Neuronal stem cell (in vitro differentiated cells): Measurements from ENCODE around the gene JAKMIP3.
A peak's percentile ranks its signal among the peaks of the same experiment; 100 is the strongest.

Experiments
- DNase-seq: peaks from one replicate; pipeline ENCODE4 v3.0.0-alpha.2; 2013; ENCODE audit warnings: low spot score
- H2AFZ ChIP-seq: one replicate; pipeline ENCODE4 v1.6.1; 2013; ENCODE audit warnings: mild to moderate bottlenecking, low read length, inconsistent platforms
- H2AK5ac ChIP-seq: 2 replicates; pipeline ENCODE4 v1.6.1; 2013; ENCODE audit warnings: low read depth, mild to moderate bottlenecking, inconsistent platforms, low read length, moderate library complexity, mixed read lengths
- H2BK120ac ChIP-seq: 2 replicates; pipeline ENCODE4 v1.6.1; 2013; ENCODE audit warnings: low read depth, mild to moderate bottlenecking, inconsistent platforms, low read length, moderate library complexity, mixed read lengths
- H2BK12ac ChIP-seq: one replicate; pipeline ENCODE4 v1.6.1; 2013; ENCODE audit warnings: low read length, inconsistent platforms
- H2BK15ac ChIP-seq: 2 replicates; pipeline ENCODE4 v1.6.1; 2013; ENCODE audit warnings: mild to moderate bottlenecking, low read length, inconsistent platforms, mixed read lengths
- H2BK5ac ChIP-seq: one replicate; pipeline ENCODE4 v1.6.1; 2013; ENCODE audit warnings: inconsistent platforms, mild to moderate bottlenecking, low read length, moderate library complexity
- H3K14ac ChIP-seq: one replicate; pipeline ENCODE4 v1.6.1; 2013; ENCODE audit warnings: low read length, inconsistent platforms
- H3K18ac ChIP-seq: 2 replicates; pipeline ENCODE4 v1.6.1; 2013; ENCODE audit warnings: low read length, inconsistent platforms
- H3K23ac ChIP-seq: 2 replicates; pipeline ENCODE4 v1.6.1; 2013; ENCODE audit warnings: low read depth, mild to moderate bottlenecking, mixed read lengths, low read length, inconsistent platforms; ENCODE audit not compliant: poor library complexity
- H3K27ac ChIP-seq: replicated peaks from 3 replicates; pipeline ENCODE4 v1.5.1; 2013; ENCODE audit warnings: low read length, inconsistent platforms
- H3K27me3 ChIP-seq, 3 experiments: 2 replicates each; pipeline ENCODE4 v1.6.1; 2013; ENCODE audit warnings: low read length in 3 of 3, mild to moderate bottlenecking in 2 of 3, inconsistent platforms in 1 of 3, low read depth in 1 of 3, mixed read lengths in 1 of 3, moderate library complexity in 1 of 3; ENCODE audit not compliant: control insufficient read depth in 3 of 3, insufficient read depth in 3 of 3
- H3K36me3 ChIP-seq, 2 donors: replicated peaks in 1 of 2; 2 replicates each; pipeline ENCODE4 v1.6.1; 2013; ENCODE audit warnings: low read length in 2 of 2; ENCODE audit not compliant: control insufficient read depth in 2 of 2, insufficient read depth in 2 of 2
- H3K4ac ChIP-seq: 2 replicates; pipeline ENCODE4 v1.6.1; 2013; ENCODE audit warnings: inconsistent platforms, mild to moderate bottlenecking, low read length, moderate library complexity
- H3K4me1 ChIP-seq, 2 donors: 1 replicate in 1 of 2; 2 replicates in 1 of 2; pipeline ENCODE4 v1.6.1; 2013; ENCODE audit warnings: low read length in 2 of 2, low read depth in 1 of 2; ENCODE audit not compliant: control insufficient read depth in 2 of 2, insufficient read depth in 1 of 2
- H3K4me2 ChIP-seq: one replicate; pipeline ENCODE4 v1.6.1; 2013; ENCODE audit warnings: mild to moderate bottlenecking, low read length, inconsistent platforms; ENCODE audit not compliant: insufficient read depth, poor library complexity, severe bottlenecking
- H3K4me3 ChIP-seq, 2 donors: 2 replicates each; pipeline ENCODE4 v1.5.1; 2013; ENCODE audit warnings: low read length in 2 of 2, mild to moderate bottlenecking in 2 of 2, inconsistent platforms in 1 of 2, moderate library complexity in 1 of 2
- H3K79me1 ChIP-seq: one replicate; pipeline ENCODE4 v1.6.1; 2013; ENCODE audit warnings: low read depth, mild to moderate bottlenecking, inconsistent platforms, low read length, moderate library complexity
- H3K9ac ChIP-seq: one replicate; pipeline ENCODE4 v1.6.1; 2013; ENCODE audit warnings: mild to moderate bottlenecking, low read depth, low read length, inconsistent platforms; ENCODE audit not compliant: poor library complexity
- H3K9me3 ChIP-seq, 2 donors: replicated peaks in 1 of 2; 2 replicates each; pipeline versions ENCODE3 to v1.6.1; 2013; ENCODE audit warnings: low read length in 2 of 2, mild to moderate bottlenecking in 2 of 2, inconsistent platforms in 1 of 2, low read depth in 1 of 2, mixed read lengths in 1 of 2, moderate library complexity in 1 of 2; ENCODE audit not compliant: control insufficient read depth in 2 of 2, insufficient read depth in 1 of 2
- H4K8ac ChIP-seq: one replicate; pipeline ENCODE4 v1.6.1; 2013; ENCODE audit warnings: low read depth, mild to moderate bottlenecking, inconsistent platforms, low read length, moderate library complexity
- H4K91ac ChIP-seq: one replicate; pipeline ENCODE4 v1.6.1; 2013; ENCODE audit warnings: low read length, low read depth, mild to moderate bottlenecking, inconsistent platforms; ENCODE audit not compliant: poor library complexity
- WGBS, 2 donors: extraction: QIAGEN DNeasy Blood & Tissue Kit; methylation state at CpG; one replicate each; pipeline ENCODE4 v1.1.7; 2013; ENCODE audit warnings: missing lambda C conversion rate in 2 of 2, mixed read lengths in 1 of 2; ENCODE audit not compliant: insufficient read length in 2 of 2, insufficient replicate concordance in 1 of 2; ENCODE audit errors: extremely low coverage in 2 of 2; 5-methylcytosine and 5-hydroxymethylcytosine counted together

The JAKMIP3 gene

GRCh38 chr10:132111121-132111731 lies 45.5 kb downstream of the JAKMIP3 start:
- no peak overlapping the region for H3K4ac ChIP-seq
- peak overlapping the region; percentile 82 for H3K14ac ChIP-seq
- no peak overlapping the region for H3K4me2 ChIP-seq
- peak overlapping the region; percentile 92 for H4K8ac ChIP-seq
- no peak overlapping the region for H2AFZ ChIP-seq
- no peaks in the 10 kb centered on the region for H3K36me3 ChIP-seq
- H3K27ac ChIP-seq: no peak overlapping the region
- no peaks in the 10 kb centered on the region for H3K9me3 ChIP-seq
- peak overlapping the region; percentile 21 for H3K9ac ChIP-seq
- H3K4me3 ChIP-seq: no peak overlapping the region
- no peaks in the 10 kb centered on the region for H3K4me1 ChIP-seq
- peaks cover 0 to 38% (median 0%) of the 10 kb centered on the region in 3 experiments for H3K27me3 ChIP-seq
- no peak overlapping the region for H2BK15ac ChIP-seq
- peak overlapping the region; percentile 57 for H3K18ac ChIP-seq
- H3K79me1 ChIP-seq: no peaks in the 10 kb centered on the region
- no CpG with 5 or more reads among the region's 14 CpGs for WGBS, 2 donors
- H2BK12ac ChIP-seq: no peak overlapping the region
- no peak overlapping the region for H2BK120ac ChIP-seq
- DNase-seq: no peak
- H3K23ac ChIP-seq: no peak overlapping the region
- H2AK5ac ChIP-seq: no peak overlapping the region
- no peak overlapping the region for H2BK5ac ChIP-seq
- H4K91ac ChIP-seq: no peak overlapping the region

DNA sequence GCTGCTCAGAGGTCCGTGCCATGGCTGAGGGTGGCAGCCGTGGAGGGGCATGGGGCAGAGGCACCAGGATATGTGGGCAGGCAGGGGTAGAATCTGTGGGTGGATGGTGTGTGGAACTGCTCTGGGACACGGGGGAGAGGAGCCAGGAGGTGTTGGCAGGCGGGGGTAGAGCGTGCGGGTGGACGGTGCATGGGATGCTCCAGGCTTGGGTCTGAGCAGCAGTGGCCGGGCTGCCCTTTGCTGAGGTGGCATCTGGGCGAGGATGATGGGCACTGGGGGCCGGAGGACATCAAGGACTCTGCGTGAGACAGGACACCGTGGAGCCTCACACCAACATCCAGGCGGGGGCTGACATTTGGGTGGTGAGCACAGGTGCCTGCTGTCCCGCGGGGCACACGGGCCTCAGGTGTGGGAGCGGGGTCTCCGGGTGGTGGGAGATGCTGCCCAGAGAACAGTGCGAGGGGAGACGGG lies 46.2 kb downstream of the JAKMIP3 start:
- no peak overlapping the region for H3K9ac ChIP-seq
- no peak overlapping the region for H2AFZ ChIP-seq

DNA sequence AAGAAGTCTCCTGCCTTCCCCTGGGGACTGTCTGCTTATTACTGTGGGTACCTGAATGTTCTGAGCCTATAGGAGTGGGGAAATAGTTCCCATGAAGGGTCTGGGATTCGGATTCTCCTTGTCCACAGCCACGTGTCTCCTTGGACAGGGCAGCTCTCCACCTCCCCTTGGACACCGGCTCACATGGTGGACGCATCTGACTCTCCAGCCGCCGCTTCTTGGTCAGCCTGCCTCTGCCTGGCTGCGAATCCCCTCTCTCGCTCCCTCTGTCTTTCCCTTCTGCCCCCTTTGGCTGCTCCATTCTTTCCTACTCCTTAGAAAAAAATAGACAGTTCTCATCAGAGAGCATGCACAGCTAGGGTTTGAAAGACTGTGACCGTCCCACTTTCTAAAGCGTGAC lies 46.9 kb downstream of the JAKMIP3 start:
- no peak for DNase-seq
- no peaks in the 10 kb centered on the region for H3K4me1 ChIP-seq
- no peak overlapping the region for H4K8ac ChIP-seq
- no peak overlapping the region for H3K27ac ChIP-seq
- no peak overlapping the region for H2AK5ac ChIP-seq
- no peaks in the 10 kb centered on the region for H3K9me3 ChIP-seq
- H2BK12ac ChIP-seq: no peak overlapping the region
- H2BK120ac ChIP-seq: no peak overlapping the region
- H3K36me3 ChIP-seq: no peaks in the 10 kb centered on the region
- H2BK5ac ChIP-seq: no peak overlapping the region
- no peak overlapping the region for H3K4ac ChIP-seq
- WGBS, 2 donors: no CpG with 5 or more reads among the region's 10 CpGs
- H4K91ac ChIP-seq: no peak overlapping the region
- no peak overlapping the region for H3K9ac ChIP-seq
- peaks cover 0 to 34% (median 3%) of the 10 kb centered on the region in 3 experiments for H3K27me3 ChIP-seq
- no peaks in the 10 kb centered on the region for H3K79me1 ChIP-seq
- no peak overlapping the region for H3K18ac ChIP-seq
- H3K23ac ChIP-seq: no peak overlapping the region
- no peak overlapping the region for H3K14ac ChIP-seq
- no peak overlapping the region for H2AFZ ChIP-seq
- H3K4me2 ChIP-seq: no peak overlapping the region
- H2BK15ac ChIP-seq: no peak overlapping the region
- no peak overlapping the region for H3K4me3 ChIP-seq

More for the DNA sequence above, 46.2 kb downstream of the JAKMIP3 start:
- Histone ChIP-seq H3K4me1 (no peaks in the 10 kb centered on the region), H3K23ac (peak overlapping the region; percentile 55), H3K36me3 (no peaks in the 10 kb centered on the region), H3K4me3 (no peak overlapping the region), H2AK5ac (peak overlapping the region; percentile 46), H2BK120ac (no peak overlapping the region), H3K4ac (no peak overlapping the region), H3K18ac (peak overlapping the region; percentile 76), H2BK15ac (peak overlapping the region; percentile 67), H4K91ac (no peak overlapping the region), H2BK5ac (no peak overlapping the region), H3K14ac (peak overlapping the region; percentile 71), H2BK12ac (peak overlapping the region; percentile 10), H3K79me1 (no peaks in the 10 kb centered on the region), H3K9me3 (no peaks in the 10 kb centered on the region), H4K8ac (no peak overlapping the region), H3K27ac (no peak overlapping the region), H3K4me2 (no peak overlapping the region), H3K27me3 (peaks cover 0 to 38% (median 0%) of the 10 kb centered on the region in 3 experiments)
- no CpG with 5 or more reads among the region's 20 CpGs for WGBS, 2 donors
- DNase-seq: no peak

DNA sequence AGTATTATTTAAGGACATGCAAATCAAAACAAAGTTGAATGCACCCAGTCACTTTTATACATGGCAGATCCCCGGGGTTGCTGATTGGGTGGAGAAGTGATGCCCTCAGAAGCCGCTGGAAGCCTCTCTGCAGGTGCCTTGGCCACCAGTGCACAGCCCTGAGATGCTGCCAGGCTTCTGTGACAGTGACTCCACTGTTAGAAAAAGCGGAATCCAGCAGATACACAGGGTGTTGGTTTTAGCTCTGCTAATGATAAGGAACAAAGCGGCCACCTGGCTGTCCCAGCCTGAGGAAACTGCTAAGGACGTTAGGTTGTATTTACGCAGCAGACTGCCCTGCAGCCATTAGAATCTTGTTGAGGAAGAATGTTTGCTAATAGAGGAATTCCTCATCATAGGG lies 47.5 kb downstream of the JAKMIP3 start:
- no peaks in the 10 kb centered on the region for H3K9me3 ChIP-seq
- H4K91ac ChIP-seq: no peak overlapping the region
- H3K4me2 ChIP-seq: no peak overlapping the region
- H3K27ac ChIP-seq: no peak overlapping the region
- no peaks in the 10 kb centered on the region for H3K79me1 ChIP-seq
- DNase-seq: no peak
- peaks cover 0 to 33% (median 3%) of the 10 kb centered on the region in 3 experiments for H3K27me3 ChIP-seq
- H3K23ac ChIP-seq: no peak overlapping the region
- H2BK120ac ChIP-seq: no peak overlapping the region
- no CpG with 5 or more reads among the region's 6 CpGs for WGBS, 2 donors
- H3K4me3 ChIP-seq: no peak overlapping the region
- no peak overlapping the region for H3K14ac ChIP-seq
- no peak overlapping the region for H2AFZ ChIP-seq
- H2BK12ac ChIP-seq: no peak overlapping the region
- H3K18ac ChIP-seq: no peak overlapping the region
- H3K9ac ChIP-seq: no peak overlapping the region
- no peaks in the 10 kb centered on the region for H3K4me1 ChIP-seq
- H2AK5ac ChIP-seq: no peak overlapping the region
- H2BK5ac ChIP-seq: no peak overlapping the region
- no peak overlapping the region for H4K8ac ChIP-seq
- no peak overlapping the region for H3K4ac ChIP-seq
- no peaks in the 10 kb centered on the region for H3K36me3 ChIP-seq
- H2BK15ac ChIP-seq: no peak overlapping the region
